K562 (cell line): ENCODE data around the gene MADD. TPM values are rescaled to one million over a fixed set of nuclear protein-coding genes. Genes with fewer than 3 reads are reported as not detected.

ENCODE experiments used
- ARID3B ChIP-seq: fragments of 250-450 bp; sonication (Bioruptor Pico); IDR thresholded peaks from 2 replicates; pipeline ENCODE4 v1.4.0; 2020; ENCODE audit warnings: borderline replicate concordance
- ESRRA ChIP-seq: fragments of 450-650 bp; IDR thresholded peaks from 2 replicates; pipeline ENCODE4 v1.6.1; 2014; ENCODE audit warnings: low read depth, mild to moderate bottlenecking, moderate library complexity, borderline replicate concordance
- HNRNPUL1 ChIP-seq: fragments of 200-400 bp; formaldehyde crosslinking; IDR thresholded peaks from 2 replicates; pipeline ENCODE4 v1.6.1; 2017; ENCODE audit warnings: low read length
- MLX ChIP-seq, 2 experiments: fragments of 450-650 bp in 1 of 2; sonication (generic) in 1 of 2; formaldehyde crosslinking; conservative IDR thresholded peaks; 2 replicates each; pipeline versions ENCODE4 v1.4.0 to v1.8.1; 2020 to 2022; ENCODE audit warnings: mild to moderate bottlenecking in 1 of 2, missing genetic modification reagents in 1 of 2
- PRMT5 ChIP-seq: sonication (generic); formaldehyde crosslinking; IDR thresholded peaks from 2 replicates; pipeline ENCODE4 v1.5.0; 2020; ENCODE audit warnings: missing genetic modification reagents
- USF1 ChIP-seq: sonication (generic); formaldehyde crosslinking; IDR thresholded peaks from 2 replicates; pipeline ENCODE4 v1.9.0; 2022; ENCODE audit warnings: mild to moderate bottlenecking, missing genetic modification reagents
- ZNF184 ChIP-seq: sonication (generic); formaldehyde crosslinking; IDR thresholded peaks from 2 replicates; pipeline ENCODE4 v1.5.0; 2020; ENCODE audit warnings: missing genetic modification reagents
- ZNF407 ChIP-seq: fragments of 450-650 bp; IDR thresholded peaks from 2 replicates; pipeline ENCODE4 v1.6.1; 2016; ENCODE audit warnings: low read depth
- ZNF507 ChIP-seq: conservative IDR thresholded peaks from 2 replicates; pipeline ENCODE4 v1.6.1; 2017; ENCODE audit warnings: missing genetic modification characterization, missing compliant biosample characterization
- ZNF57 ChIP-seq: fragments of 450-650 bp; formaldehyde crosslinking; IDR thresholded peaks from 2 replicates; pipeline ENCODE4 v1.4.0; 2020; ENCODE audit warnings: mild to moderate bottlenecking, moderate library complexity
- polyA plus RNA-seq, 8 experiments: library from polyadenylated mRNA; depleted of rRNA in 4 of 8; stranded (reverse) in 5 of 8; unstranded in 3 of 8; fragments of >200 nt; fragmentation: Nextera tagmentation in 2 of 8; fragmentation: Illumina TruSeq in 1 of 8; extraction: Ambion mirVana in 2 of 8; extraction: Trizol in 1 of 8; gene quantifications; 2 replicates each; pipeline versions ENCODE4 v1.2.1 to v1.2.3, GENCODE V29; 2011 to 2014; ENCODE audit warnings: inconsistent platforms in 1 of 8, missing spikeins in 1 of 8
- total RNA-seq, 7 experiments: library from RNA; depleted of rRNA in 6 of 7; stranded (reverse); fragments of >200 nt in 6 of 7; fragmentation: Illumina TruSeq in 2 of 7; extraction: Trizol in 2 of 7; gene quantifications; 2 replicates each; pipeline versions ENCODE4 v1.2.1 to v1.2.3, GENCODE V29; 2011 to 2021; ENCODE audit warnings: low replicate concordance in 1 of 7
- TF ChIP-seq, protein P1 (sequence below): fragments of 450-650 bp; IDR thresholded peaks from 2 replicates; pipeline ENCODE4 v1.6.1; 2018; ENCODE audit not compliant: partially characterized antibody

MADD gene
- total and polyA plus RNA-seq, 9 of the 15 experiments (the other 6 are each of a cell fraction or from before 2014, with no cell fraction given), result 0.68 to 57.6 (median 33.6) TPM

DNA sequence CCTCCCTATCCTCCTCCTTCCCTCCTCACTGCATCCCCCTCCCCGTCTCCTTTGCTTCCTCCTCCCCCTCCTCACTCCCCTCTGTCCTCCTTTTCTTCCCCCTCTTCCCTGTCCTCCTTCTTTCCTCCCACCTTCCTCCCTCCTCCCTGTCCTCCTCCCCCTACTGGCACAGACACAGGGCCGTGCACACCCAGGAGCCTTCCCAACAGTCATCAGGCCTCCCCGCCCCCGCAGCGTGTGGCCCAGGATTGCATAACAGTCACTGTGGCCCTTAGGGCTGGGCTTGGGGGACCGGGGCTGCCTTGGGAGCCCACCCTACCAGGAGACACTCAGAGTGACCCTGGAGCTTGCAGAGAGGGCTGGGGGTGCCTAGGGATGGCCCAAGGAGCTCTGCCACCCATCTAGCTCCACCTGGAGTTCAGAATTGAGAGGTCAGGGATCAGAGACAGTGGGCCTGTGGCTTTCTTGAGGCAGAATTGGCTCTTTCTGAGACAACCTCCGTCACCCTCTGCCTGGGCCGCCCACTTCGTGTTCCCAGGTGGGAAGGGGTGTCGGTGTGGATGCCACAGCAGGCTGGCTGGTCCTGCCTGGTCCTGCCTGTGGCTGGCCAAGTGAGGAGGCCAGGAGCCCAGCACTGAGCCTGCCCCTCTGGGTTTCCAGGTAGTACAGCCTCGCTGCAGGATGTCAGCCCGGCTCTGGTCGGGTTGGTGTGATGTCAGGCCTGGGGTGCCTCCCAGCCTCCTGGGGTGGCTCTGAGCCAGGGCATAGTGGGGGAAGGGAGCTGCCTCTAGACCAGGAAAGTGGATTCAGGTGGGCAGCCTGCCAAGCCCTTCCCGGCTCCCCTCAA, 106.8 kb downstream of the MADD start (continued):
- TF ChIP-seq ZNF407 (peak; percentile 30; the same call in 1 of the 2 replicates), ZNF184 (CRISPR knock-in tag) (no peak), PRMT5 (no peak), ESRRA (0 out of 2 replicates have a peak, but pooled peaks have one; percentile 31), ARID3B (CRISPR knock-in tag) (no peak), ZNF507 (tag) (no peak), HNRNPUL1 (no peak), ZNF57 (CRISPR knock-in tag) (no peak), USF1 (CRISPR knock-in tag) (no peak), MLX (CRISPR knock-in tag; conservative IDR thresholded peaks at IDR 0.05) (no peak)
- TF ChIP-seq, protein P1, sequence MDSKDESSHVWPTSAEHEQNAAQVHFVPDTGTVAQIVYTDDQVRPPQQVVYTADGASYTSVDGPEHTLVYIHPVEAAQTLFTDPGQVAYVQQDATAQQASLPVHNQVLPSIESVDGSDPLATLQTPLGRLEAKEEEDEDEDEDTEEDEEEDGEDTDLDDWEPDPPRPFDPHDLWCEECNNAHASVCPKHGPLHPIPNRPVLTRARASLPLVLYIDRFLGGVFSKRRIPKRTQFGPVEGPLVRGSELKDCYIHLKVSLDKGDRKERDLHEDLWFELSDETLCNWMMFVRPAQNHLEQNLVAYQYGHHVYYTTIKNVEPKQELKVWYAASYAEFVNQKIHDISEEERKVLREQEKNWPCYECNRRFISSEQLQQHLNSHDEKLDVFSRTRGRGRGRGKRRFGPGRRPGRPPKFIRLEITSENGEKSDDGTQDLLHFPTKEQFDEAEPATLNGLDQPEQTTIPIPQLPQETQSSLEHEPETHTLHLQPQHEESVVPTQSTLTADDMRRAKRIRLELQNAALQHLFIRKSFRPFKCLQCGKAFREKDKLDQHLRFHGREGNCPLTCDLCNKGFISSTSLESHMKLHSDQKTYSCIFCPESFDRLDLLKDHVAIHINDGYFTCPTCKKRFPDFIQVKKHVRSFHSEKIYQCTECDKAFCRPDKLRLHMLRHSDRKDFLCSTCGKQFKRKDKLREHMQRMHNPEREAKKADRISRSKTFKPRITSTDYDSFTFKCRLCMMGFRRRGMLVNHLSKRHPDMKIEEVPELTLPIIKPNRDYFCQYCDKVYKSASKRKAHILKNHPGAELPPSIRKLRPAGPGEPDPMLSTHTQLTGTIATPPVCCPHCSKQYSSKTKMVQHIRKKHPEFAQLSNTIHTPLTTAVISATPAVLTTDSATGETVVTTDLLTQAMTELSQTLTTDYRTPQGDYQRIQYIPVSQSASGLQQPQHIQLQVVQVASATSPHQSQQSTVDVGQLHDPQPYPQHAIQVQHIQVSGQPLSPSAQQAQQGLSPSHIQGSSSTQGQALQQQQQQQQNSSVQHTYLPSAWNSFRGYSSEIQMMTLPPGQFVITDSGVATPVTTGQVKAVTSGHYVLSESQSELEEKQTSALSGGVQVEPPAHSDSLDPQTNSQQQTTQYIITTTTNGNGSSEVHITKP, result no peak
